ENCODE results near the gene HS3ST5.

GRCh38 chr6:114258376-114258775, 84.4 kb downstream of the HS3ST5 start:
- no peak for TF ChIP-seq EZH2 (IDR thresholded peaks at IDR 0.05; ENCODE audit: insufficient read depth, poor library complexity, severe bottlenecking)
- no peak for TF ChIP-seq EZH2phosphoT487 (IDR thresholded peaks at IDR 0.05; ENCODE audit: insufficient read depth, low read depth)

Measured in GM23248 (cell line).